Gastrocnemius medialis (tissue), 4 donors: ENCODE results near the gene SRP68. TPM values are rescaled to one million over a fixed set of nuclear protein-coding genes. Genes with fewer than 3 reads are reported as not detected.

Experiments
- ATAC-seq, 2 donors: fragments of 150-250 bp; one replicate each; pipeline ENCODE4 v1.9.1; 2016
- DNase-seq, 2 donors: peaks; one replicate each; pipeline ENCODE4 v3.0.0-alpha.2; 2019
- H3K27ac ChIP-seq, 4 donors: fragments of 200-600 bp; sonication (generic); 1 replicate in 1 of 4; 2 replicates in 3 of 4; pipeline ENCODE4 v1.5.1; 2016 to 2018; ENCODE audit warnings: mild to moderate bottlenecking in 2 of 4, moderate library complexity in 1 of 4
- H3K27me3 ChIP-seq, 3 donors: fragments of 200-600 bp; sonication (generic) in 2 of 3; 1 replicate in 1 of 3; 2 replicates in 2 of 3; pipeline versions ENCODE4 v1.5.1 to v1.6.0; 2016 to 2019; ENCODE audit warnings: mild to moderate bottlenecking in 1 of 3, moderate library complexity in 1 of 3
- H3K36me3 ChIP-seq, 2 donors: fragments of 200-600 bp; sonication (generic) in 1 of 2; one replicate each; pipeline ENCODE4 v1.5.1; 2017 to 2018
- H3K4me1 ChIP-seq, 2 donors: fragments of 200-600 bp; sonication (generic) in 1 of 2; one replicate each; pipeline ENCODE4 v1.5.1; 2016 to 2017; ENCODE audit warnings: mild to moderate bottlenecking in 2 of 2
- H3K4me3 ChIP-seq, 4 donors: fragments of 200-600 bp; sonication (generic) in 3 of 4; 1 replicate in 1 of 4; 2 replicates in 3 of 4; pipeline ENCODE4 v1.5.1; 2016 to 2019; ENCODE audit warnings: mild to moderate bottlenecking in 2 of 4
- H3K9me3 ChIP-seq, 3 donors: fragments of 200-600 bp; sonication (generic) in 2 of 3; 1 replicate in 1 of 3; 2 replicates in 2 of 3; pipeline ENCODE4 v1.5.1; 2016 to 2019
- POLR2A ChIP-seq, 2 donors: fragments of 450-650 bp; IDR thresholded peaks; one replicate each; pipeline ENCODE4 v1.6.1; 2017; ENCODE audit warnings: antibody characterized with exemption in 2 of 2, mild to moderate bottlenecking in 2 of 2, moderate library complexity in 2 of 2
- in situ Hi-C, 4 donors: fragments of 200-750 bp; cut with MboI; loops; one replicate each; pipeline versions ENCODE4 v1.15.0 to v1.8.0; 2017; ENCODE audit warnings: low sequenced_read_pairs in 4 of 4
- intact Hi-C: fragments of 100-400 bp; cut with DNase I; formaldehyde crosslinking; loops from one replicate; pipeline ENCODE4 v1.15.1; 2023; ENCODE audit warnings: low total_unique reads
- total RNA-seq, 4 donors: library from RNA; depleted of rRNA; stranded (reverse); fragments of >200 nt; gene quantifications; one replicate each; pipeline versions ENCODE4 v1.1.0 to v1.2.3, GENCODE V29; 2016
- TF ChIP-seq, protein P1 (sequence below), 5 experiments: fragments of 450-650 bp in 3 of 5; fragments of 200-600 bp in 2 of 5; sonication (generic) in 2 of 5; IDR thresholded peaks in 4 of 5; conservative IDR thresholded peaks in 1 of 5; 1 replicate in 4 of 5; 2 replicates in 1 of 5; pipeline ENCODE4 v1.5.1; 2016 to 2019; ENCODE audit warnings: antibody characterized with exemption in 5 of 5, mild to moderate bottlenecking in 3 of 5, moderate library complexity in 3 of 5

SRP68 gene
- total RNA-seq, 4 donors from 2014 or later = 33.0 to 76.7 (median 66.7) TPM

DNA sequence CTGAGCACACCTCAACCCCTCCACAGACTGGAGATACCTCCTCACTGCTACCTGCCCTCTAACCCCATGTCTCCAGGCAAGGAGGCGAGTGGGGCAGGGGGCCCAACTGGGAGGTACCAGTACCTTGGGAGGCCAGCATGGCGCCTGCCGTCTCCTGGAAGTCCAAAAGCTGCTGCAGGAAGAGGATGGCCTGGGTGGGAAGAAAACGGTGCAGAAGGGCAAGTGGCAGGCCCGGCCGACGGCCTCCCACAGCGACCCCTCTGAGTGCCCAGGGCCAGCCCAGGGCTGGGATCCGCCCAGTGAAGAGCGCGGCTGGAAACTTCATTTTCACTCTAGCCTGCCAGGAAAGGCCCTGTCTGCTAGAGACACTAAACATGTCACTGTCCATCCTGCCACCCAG, 15.2 kb upstream of the SRP68 start:
- H3K9me3 ChIP-seq = no peaks in the 10 kb centered on the region
- no peak overlapping the region for H3K27ac ChIP-seq
- intact Hi-C loops = no loop called here
- no peak for TF ChIP-seq POLR2A (IDR thresholded peaks at IDR 0.05)
- TF ChIP-seq, protein P1, sequence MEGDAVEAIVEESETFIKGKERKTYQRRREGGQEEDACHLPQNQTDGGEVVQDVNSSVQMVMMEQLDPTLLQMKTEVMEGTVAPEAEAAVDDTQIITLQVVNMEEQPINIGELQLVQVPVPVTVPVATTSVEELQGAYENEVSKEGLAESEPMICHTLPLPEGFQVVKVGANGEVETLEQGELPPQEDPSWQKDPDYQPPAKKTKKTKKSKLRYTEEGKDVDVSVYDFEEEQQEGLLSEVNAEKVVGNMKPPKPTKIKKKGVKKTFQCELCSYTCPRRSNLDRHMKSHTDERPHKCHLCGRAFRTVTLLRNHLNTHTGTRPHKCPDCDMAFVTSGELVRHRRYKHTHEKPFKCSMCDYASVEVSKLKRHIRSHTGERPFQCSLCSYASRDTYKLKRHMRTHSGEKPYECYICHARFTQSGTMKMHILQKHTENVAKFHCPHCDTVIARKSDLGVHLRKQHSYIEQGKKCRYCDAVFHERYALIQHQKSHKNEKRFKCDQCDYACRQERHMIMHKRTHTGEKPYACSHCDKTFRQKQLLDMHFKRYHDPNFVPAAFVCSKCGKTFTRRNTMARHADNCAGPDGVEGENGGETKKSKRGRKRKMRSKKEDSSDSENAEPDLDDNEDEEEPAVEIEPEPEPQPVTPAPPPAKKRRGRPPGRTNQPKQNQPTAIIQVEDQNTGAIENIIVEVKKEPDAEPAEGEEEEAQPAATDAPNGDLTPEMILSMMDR (IDR thresholded peaks at IDR 0.05 in 4 of 5, conservative IDR thresholded peaks at IDR 0.05 in 1 of 5) = no peak
- ATAC-seq (no peak), DNase-seq (no peak)
- peaks cover 0 to 92% of the 10 kb centered on the region in 2 donors for H3K36me3 ChIP-seq
- no peaks in the 10 kb centered on the region for H3K27me3 ChIP-seq
- no peak overlapping the region for H3K4me3 ChIP-seq
- H3K4me1 ChIP-seq = no peaks in the 10 kb centered on the region
- in situ Hi-C loops = no loop called here

DNA sequence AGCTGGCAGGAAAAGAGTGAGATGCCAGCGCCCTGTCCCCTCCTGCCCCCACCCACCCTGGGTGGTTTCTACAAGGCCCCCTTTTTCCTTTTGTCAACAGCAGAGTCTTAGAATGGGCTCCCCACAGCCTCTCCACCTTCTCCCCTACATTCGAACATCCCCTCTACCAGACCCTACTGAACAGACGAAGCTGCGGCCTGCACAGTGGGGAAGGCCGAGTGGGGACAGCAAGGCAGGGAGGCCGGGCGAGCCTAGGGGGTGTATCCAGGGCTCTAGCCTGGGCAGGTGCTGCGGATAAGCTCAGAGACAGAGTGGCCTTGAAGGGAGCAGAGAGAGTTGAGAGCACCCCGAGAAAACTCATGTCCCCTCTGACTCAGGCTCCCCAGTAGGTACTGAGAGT, 14.1 kb upstream of the SRP68 start:
- H3K4me3 ChIP-seq = no peak overlapping the region
- H3K27me3 ChIP-seq = no peaks in the 10 kb centered on the region
- no peaks in the 10 kb centered on the region for H3K9me3 ChIP-seq
- in situ Hi-C loops (no loop called here), intact Hi-C loops (no loop called here)
- DNase-seq (no peak), ATAC-seq (no peak)
- no peak overlapping the region for H3K27ac ChIP-seq
- H3K4me1 ChIP-seq = no peaks in the 10 kb centered on the region
- peaks cover 0 to 84% of the 10 kb centered on the region in 2 donors for H3K36me3 ChIP-seq
- TF ChIP-seq, protein P1 (IDR thresholded peaks at IDR 0.05 in 4 of 5, conservative IDR thresholded peaks at IDR 0.05 in 1 of 5) = no peak
- no peak for TF ChIP-seq POLR2A (IDR thresholded peaks at IDR 0.05)

DNA sequence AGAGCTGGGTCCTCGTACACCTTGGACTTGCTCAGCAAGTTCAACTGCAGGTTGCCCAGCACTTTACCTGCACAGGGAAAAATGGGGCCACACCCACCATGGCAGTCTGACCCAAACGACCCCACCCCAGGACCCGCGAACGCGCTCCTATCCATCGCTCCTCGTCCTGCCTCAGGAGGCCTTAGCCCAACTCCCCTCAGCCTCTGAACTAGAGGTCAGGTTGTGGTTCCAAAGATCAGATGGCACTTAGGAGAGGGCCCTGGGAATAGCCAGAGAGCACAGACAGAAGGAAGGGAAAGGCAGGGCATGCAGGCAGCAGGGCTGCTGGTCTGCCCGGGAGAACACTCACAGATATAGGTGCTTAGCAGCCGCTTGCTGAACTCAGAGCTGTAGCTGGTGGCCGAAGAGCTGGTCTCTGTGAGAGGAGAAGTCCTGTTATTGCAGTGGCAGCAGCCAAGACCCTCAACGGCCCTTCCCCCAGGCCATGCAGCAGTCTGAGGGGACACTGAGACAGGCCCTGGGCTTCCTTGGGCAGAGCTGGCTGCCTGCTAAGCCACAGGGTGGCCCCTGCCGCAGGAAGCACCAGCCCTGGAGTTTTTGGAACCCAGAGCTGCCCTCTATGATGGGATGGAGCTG, 13.5 kb upstream of the SRP68 start:
- H3K27me3 ChIP-seq = no peaks in the 10 kb centered on the region
- peaks cover 0 to 79% of the 10 kb centered on the region in 2 donors for H3K36me3 ChIP-seq
- ATAC-seq (no peak), DNase-seq (no peak)
- in situ Hi-C loops = no loop called here
- no peaks in the 10 kb centered on the region for H3K4me1 ChIP-seq
- no peak overlapping the region for H3K27ac ChIP-seq
- no peaks in the 10 kb centered on the region for H3K9me3 ChIP-seq
- intact Hi-C loops = no loop called here
- TF ChIP-seq, protein P1 (IDR thresholded peaks at IDR 0.05 in 4 of 5, conservative IDR thresholded peaks at IDR 0.05 in 1 of 5) = no peak
- TF ChIP-seq POLR2A (IDR thresholded peaks at IDR 0.05) = no peak
- H3K4me3 ChIP-seq = no peak overlapping the region

DNA sequence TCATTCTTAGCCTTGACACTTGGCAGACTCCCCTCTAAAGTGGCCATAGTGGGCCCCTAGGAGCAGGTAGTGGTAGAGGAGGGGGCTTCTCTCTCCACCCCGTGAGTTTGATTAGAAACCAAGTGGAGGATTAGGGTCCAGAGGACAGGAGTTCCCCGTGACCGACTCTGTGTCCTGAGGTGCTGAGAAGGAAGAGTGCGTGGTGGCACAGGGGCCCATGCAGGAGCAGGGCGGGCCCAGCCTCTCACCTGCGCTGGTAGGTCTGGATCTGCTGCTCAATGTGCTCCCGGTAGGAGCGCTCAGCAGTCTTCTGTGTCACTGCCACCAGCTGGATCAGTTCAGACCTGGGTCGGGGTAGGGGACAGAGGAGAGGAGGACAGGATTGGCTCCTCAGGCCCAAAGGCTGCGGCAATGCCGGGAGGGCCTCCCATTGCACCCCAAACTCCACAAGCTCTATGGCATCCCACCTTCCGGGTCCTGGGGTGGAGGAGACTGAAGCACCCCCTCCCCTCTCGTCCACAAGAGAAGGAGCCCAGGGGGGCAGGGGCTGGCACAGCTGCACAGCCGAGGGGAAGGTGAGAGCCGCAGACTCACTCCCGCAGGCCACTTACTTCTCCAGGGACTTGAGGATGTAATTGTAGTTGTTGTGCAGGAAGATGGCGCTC, 12.9 kb upstream of the SRP68 start:
- in situ Hi-C loops (no loop called here), intact Hi-C loops (no loop called here)
- no peak for DNase-seq
- no peak overlapping the region for H3K27ac ChIP-seq
- peaks cover 0 to 73% of the 10 kb centered on the region in 2 donors for H3K36me3 ChIP-seq
- H3K9me3 ChIP-seq = no peaks in the 10 kb centered on the region
- TF ChIP-seq POLR2A (IDR thresholded peaks at IDR 0.05) = no peak
- TF ChIP-seq, protein P1 (IDR thresholded peaks at IDR 0.05 in 4 of 5, conservative IDR thresholded peaks at IDR 0.05 in 1 of 5) = no peak
- no peaks in the 10 kb centered on the region for H3K4me1 ChIP-seq
- no peak for ATAC-seq
- H3K4me3 ChIP-seq = no peak overlapping the region
- H3K27me3 ChIP-seq = no peaks in the 10 kb centered on the region
